HG03066 (cell line): Measurements from ENCODE around the gene LCN1.
"Not testable (repeated sequence)": the region's sequence is repeated elsewhere in the genome, so short reads cannot be mapped to it uniquely, and the experiment has no call there.

Source experiments
- ATAC-seq: cut with Tn5 transposase; IDR thresholded peaks from one replicate; pipeline ENCODE4 v1.9.1; 2021; ENCODE audit warnings: low read depth; ENCODE audit not compliant: unreplicated experiment

The LCN1 gene

DNA sequence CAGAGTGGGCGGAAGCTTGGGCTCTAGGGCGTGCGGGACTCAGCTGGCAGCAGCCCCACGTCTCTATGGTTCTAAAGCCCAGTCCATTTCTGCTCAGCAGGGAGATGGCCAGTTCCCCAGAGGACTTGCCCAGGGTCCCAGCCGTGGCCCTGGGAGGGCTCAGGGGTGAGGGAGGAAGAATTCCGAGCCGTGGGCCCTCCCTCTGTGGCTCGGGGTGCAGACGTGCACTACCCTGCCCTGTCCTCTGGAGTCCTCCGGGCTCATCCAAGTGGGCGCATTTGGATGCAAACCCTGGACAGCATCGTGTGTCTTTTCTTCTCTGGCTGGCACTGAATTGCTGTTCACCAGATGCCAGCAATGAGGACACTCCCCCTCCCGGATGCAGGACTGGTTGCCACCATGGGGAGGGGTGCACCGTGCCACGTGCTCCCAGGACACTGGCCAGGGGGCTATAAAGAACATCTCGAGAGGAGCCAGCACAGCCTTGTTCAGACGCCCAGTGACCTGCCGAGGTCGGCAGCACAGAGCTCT, 24.5 kb downstream of the LCN1 start, which contains the start of gene OBP2A:
Gene OBP2A, plus strand, starts transcription at position 481 of the 531 bp plus-strand sequence. CDS start 55 bp downstream, outside the sequence.
- ATAC-seq, result not testable (repeated sequence)

DNA sequence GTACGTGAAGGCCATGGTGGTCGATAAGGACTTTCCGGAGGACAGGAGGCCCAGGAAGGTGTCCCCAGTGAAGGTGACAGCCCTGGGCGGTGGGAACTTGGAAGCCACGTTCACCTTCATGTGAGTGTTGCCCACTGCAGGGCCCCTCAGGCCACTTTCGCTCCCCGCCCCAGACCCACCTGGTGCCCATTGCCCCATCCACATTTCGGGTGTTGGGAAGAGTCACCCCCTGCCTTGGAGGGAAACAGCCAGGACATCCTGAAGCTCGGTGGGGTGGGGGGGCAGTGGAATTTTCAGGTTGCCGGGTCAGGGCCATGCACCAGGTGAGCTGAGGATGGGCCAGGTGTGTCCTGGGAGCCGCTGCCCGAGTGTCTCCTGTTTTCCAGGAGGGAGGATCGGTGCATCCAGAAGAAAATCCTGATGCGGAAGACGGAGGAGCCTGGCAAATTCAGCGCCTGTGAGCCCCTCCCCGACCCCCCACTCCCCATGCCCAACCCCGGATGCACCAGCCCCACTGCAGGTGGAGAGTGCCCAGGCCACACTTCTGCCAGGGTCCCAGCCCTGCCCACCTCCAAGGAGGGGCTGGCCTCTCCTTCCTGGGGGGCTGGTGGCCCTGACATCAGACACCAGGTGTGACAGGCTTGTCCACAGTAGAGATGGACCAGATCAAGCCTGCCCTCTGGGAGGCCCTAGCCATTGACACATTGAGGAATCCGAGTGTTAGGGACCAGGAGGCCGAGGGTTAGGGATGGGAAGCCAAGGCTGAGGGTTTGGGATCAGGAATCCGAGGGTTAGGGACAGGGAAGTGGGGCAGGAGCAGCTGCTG, 25.8 kb downstream of the LCN1 start:
- not testable (repeated sequence) for ATAC-seq

DNA sequence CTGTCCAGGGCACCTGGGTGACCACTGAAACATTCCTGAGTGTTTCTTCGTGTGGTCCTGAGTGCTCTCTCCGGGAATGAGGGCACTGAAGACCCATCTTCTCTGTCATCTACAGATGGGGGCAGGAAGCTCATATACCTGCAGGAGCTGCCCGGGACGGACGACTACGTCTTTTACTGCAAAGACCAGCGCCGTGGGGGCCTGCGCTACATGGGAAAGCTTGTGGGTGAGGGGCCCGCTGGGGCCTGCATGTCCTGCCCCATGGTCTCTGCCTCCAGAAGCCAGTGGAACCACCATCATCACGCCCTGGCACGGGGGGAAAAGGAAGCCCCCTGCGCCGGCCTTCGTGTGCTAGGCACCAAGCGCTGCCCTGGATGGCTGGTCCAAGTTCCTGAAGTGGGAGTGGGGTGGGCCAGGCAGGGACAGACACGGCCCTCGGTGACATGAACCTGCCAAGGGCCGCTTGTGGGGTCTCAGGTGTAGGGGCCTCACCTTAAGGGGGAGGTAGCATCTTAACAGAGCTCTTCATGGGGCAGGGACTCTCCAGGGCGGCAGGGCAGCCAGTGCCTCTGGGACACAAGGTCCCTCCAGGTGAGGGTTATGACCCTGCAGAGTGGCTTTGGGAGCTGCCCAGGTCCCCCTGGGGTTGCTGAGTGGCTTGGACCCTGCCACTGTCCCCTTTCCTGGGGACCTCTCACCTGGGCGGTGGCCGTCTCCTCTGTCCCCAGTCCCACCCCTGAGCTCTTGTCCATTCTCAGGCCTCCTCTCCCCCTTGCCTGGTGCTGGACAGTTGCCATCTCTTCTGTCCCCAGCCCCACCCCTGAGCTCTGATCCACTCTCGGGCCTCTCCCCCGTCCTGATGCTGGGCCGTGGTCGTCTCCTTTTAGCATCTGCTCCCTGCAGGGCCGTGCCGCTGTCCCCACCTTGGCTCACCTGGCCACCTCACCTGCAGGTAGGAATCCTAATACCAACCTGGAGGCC, 26.8 kb downstream of the LCN1 start:
- ATAC-seq, result no peak

DNA sequence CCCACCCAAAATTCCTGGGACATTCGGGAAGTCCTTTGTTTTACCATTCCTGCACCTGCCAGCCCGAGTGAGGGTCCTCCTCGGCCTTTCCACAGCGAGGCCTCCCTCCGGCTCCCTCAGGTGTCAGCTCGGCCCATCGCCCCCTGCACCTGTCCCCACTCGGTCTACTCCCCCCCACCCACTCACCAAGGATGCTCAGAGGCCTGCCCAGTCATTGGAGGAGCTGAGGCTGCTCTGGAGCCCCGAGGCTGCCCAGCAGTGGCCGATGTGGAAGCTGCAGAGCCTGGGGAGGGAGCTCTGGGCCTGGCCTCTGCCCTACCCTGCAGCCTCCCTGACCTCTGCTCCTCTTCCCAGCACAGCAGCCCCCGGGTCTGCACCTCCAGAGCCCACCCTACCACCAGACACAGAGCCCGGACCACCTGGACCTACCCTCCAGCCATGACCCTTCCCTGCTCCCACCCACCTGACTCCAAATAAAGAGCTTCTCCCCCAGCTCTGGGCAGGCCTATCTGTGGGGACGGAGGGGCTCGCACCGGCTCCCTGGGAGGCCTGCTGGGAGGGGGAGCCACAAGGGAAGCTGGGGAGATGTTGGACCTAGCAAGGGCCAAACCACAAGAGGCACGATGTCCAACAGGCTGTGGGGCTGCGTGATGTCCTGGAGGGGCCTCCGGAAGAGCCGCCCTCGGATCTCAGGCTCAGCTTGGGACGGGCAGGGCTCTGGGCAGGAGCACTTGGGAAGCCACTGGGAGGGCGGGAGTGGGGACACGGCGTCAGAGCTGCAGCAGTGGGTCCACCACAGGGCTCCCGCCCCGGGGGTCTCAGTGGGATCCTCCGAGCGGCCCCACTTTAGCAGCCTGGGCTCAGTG, 28.5 kb downstream of the LCN1 start:
- ATAC-seq, result not testable (repeated sequence)

DNA sequence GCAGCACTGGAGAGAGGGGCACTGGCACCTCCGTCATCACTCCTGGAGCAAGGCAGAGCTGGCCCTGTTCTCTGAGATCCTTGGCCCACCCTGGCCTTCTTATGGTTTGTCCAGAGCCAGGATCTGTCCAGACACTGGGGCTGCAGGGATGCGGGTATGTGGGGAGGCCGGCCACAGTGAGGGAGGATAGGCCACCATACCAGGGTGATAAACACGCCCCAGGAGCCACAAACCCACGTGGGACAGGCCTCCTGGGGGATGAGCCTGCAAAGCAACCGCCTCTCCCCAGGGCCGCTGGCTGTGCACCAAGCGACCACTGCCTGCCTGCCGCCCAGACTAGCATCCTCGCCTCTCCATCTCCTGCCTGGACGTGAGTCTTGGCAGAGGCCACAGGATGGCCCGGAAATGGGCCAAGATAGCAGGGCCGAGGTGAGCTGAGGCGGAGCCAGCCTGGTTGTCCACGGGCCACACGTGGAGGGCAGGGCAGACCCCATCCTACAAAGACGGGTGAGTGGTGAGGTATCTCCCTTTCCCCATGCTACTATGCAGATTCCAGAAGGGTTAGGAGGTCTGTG, 29.2 kb downstream of the LCN1 start:
- ATAC-seq, result no peak

DNA sequence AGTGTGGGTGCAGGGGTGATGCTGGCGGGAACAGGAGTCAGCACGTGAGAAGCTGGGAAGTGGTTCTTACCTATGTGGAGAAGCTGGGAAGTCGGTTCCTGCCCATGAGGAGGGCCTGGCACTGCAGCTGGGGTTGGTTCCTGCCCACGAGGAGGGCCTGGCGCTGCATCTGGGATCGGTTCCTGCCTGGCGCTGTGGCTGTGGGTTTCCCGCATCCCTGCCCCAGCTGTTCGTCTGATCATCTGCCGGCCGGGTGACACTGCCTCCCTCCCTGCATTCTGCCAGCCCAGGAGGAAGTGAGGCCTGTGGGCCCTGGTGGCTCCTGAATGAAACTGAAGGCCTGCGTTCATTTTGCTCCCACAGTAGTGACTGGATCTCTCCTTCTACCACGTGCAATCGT, 29.8 kb downstream of the LCN1 start:
- ATAC-seq, result no peak

DNA sequence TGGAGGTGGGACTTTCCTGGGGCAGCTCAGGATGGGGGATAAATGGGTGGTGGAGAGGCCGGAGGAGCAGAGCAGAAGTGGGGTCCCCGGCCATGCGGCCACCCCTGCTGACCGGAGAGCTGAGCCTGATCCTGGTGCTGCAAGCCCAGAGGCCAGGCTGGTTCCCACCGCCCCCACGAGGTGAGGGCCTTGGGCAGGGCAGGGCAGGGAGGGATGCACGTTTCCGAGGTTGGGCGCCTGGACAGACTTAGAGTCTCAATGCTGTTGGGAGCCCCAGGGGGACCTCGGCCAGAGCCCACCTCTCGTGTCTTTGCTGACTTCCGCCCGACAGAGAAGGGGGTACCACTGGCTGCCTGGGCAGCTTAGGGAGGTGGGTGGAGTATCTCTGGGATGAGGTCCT, 30.2 kb downstream of the LCN1 start:
- no peak for ATAC-seq

DNA sequence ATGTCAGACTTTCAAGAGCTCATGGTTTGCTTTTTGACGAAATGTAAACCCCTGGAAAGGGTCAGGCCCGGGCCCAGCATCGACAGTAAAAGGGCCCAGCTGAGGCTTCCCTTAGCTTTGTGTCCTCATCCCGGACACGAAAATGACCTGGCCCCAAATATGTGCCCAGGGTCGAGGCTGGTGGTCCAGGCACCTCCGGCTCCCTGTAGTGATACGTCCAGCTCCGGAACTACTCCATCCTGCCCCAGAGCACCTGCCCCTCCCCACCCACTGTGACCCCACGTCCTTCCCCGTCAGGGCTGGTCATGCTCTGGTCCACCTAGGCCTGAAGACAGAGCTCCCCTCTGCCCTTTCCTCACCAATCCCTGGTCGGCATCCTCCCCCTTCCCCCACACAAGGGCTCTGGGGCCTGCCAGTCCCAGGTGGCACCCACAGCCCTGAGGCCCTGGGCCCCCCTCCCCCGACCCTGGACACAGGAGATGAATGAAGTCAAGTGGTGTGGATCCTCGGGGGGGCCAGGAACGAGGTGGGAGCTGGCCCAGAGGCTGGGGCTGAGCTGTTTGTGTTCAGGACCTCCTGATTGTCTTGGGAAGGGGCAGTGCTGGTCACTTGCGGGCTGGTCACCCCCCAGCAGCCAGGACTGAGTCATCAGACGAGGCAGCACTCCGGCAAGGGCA, 30.9 kb downstream of the LCN1 start:
- ATAC-seq, result no peak

DNA sequence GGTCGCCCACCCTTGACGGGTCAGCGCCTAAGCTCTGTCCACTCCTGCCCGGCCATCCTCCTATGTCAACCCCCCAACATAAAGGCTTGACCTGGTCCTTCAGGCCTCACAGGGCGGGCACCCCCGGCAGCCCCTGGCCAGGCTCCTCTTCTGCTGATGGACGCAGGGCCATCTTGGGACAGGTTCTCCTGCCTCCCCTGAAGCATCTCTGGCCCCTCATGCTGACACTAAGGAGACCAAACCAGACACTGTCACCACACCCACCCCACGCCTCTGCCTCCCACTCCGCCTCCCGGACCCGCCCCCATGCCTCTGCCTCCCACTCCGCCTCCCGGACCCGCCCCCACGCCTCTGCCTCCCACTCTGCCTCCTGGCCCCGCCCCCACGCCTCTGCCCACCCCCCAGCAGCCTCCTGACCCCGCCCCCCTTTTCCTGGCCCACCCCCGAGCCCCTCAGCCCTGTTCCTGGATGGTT, 31.5 kb downstream of the LCN1 start:
- no peak for ATAC-seq

DNA sequence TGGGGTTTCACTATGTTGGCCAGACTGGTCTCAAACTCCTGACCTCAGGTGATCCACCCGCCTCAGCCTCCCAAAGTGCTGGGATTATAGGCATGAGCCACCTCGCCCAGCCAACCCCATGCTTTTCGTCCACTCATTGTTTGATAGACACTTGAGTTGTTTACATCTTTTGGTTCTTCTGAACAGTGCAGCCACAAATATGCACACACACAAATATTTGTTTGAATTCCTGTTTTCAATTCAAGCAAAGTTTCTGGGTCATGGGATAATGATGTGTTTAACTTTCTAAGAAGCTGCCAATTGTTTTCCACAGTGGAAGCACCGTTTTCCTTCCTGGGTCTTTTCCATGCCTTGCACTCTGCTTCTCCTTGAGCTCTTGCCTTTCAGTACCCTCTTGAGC, 33.5 kb downstream of the LCN1 start:
- ATAC-seq, result no peak

DNA sequence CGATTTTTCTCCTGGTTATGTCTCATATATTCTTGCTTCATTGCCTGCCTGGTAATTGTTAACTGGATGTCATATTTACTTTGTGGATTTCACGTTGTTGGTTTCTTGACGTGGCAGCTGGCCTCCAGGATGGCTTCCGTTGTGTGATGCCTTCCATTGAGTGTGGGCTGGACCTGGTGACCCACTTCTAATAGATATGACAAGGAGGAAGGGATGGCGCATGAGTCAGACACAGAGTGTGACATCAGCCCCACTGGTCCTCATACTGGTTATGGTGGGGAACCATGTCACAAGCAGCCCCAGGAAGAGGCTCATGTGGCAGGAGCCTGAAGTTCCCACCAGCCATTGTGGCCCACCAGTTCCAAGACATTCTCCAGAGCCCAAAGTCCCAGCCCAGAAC, 34.0 kb downstream of the LCN1 start:
- no peak for ATAC-seq

DNA sequence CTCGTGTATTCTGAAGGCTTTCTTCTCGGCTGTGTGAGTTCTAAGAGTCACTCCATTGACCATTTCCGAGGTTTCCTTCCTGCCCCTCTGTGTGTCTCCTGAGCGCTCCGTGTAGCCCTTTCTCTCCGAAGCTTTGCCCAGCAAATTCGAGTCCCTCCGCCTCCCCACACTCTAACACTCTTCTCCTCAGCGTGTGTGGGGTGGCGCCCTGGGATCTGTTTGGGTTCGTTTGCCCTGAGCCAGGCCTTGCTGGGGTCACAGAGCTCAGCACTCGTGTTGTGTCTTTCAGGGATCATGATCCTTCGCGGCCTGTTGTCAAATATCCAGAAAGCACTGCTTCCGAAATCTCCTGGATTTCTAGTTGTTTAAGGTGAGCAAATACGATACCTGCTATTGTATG, 34.7 kb downstream of the LCN1 start:
- ATAC-seq, result no peak

DNA sequence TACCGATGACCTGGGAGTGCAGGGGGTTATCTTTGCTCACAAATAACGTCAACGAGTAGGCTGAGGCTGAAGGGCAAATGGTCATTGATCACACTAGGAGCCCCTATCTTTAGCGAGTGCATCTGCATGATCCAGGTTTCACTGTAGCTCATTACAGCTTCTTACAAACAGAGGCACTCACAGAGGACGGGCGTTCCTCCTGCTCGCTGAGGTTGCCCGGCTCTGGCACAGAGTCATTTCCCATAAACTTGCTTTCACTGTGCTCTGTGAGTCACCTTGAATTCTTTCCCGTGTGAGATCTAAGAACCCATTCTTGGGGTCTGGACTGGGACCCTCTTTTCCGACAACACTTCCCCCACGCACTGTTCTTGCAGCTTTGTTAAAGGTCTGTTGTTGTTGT, 38.4 kb downstream of the LCN1 start:
- ATAC-seq, result no peak

DNA sequence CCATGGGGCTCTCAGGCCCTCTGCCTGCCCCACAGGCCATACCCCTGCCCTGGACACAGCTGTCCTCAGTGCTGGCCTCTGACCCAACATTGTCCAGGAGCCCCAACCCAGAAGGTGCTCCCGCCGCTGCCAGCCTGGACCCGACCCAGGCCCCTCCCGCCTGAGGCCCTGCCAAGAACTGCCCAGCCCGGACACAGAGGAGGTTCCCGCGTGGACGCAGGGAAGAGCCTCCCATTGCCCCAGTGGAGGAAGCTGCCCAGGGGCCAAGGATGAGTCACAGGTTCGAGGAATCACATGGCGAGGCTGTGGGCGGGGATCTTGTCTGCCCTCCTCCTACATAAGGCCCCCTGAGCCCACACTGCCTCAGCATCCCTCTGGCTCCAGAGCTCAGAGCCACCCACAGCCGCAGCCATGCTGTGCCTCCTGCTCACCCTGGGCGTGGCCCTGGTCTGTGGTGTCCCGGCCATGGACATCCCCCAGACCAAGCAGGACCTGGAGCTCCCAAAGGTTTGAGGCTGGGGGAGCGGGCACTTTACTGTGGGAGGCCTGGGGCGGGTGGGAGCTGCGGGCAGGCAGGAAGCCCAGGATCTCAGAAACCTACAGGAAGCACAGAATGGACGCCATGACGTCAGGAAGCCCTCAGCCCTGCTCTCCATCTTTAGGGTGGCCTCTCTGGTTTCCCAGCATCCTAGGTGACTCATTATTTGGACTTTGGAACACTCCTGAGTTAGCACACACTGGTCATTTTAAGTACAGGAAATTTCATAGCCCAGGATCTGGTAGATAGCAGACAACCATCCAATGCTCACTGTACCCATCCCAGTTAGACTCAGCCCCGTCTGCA, 40.4 kb downstream of the LCN1 start, which contains the start of gene PAEP:
Gene PAEP, plus strand, starts transcription at position 366 of the 844 bp plus-strand sequence.
- no peak for ATAC-seq

DNA sequence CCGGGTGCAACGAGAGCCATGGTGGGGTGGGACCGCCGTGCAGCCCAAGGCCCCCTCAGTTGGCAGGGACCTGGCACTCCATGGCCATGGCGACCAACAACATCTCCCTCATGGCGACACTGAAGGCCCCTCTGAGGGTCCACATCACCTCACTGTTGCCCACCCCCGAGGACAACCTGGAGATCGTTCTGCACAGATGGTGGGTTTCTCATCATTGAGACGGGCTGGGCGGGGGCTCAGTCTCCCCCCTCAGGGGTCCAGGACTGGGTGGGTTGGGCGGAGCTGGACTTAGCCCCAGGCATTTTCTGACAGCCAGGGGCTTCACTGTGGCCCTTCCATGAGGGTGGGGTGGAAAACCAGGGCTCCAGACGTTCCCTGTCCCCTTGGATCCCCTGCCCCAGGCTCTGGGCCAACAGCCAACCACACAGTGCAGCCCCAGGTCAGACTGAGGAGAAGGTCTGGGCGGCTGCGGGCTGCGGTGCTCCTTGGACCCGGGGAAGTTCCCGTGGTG, 41.0 kb downstream of the LCN1 start:
- no peak for ATAC-seq

DNA sequence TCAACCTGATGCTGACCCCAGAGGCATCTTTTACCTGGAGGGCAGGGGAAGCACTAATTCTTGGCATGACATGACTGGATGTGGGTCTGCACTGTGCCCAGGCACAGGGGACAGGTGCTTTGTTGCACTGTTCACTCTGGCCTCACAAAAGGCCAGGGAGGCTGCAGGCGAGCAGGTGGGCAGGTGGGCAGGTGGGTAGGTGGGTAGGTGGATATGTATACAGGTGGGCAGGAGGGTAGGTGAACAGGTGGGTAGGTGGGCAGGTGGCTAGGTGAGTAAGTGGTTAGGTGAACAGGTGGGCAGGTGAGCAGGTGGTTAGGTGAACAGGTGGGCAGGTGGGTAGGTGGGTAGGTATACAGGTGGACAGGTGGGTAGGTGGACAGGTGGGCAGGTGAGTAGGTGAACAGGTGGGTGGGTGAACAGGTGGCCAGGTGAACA, 41.8 kb downstream of the LCN1 start:
- ATAC-seq, result no peak

DNA sequence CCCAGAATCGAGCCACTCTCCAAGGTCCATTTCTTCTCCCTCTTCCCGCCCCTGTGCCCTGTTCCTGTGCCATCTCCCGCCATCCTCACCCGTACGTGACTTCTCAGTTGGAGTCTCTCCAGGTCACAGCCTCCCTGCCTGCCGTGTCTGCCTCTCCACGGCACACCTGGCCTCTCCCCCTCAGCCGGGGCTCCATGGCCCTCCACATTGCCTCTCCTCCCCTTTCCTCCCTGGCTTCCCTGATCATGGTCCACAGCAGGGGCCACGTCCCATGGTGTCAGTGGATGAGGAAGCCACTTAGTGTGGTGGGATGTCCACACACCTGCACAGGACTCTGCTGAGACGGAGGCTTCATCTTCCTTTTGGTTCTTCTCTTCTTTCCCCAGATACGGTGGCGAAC, 42.6 kb downstream of the LCN1 start:
- ATAC-seq, result no peak

DNA sequence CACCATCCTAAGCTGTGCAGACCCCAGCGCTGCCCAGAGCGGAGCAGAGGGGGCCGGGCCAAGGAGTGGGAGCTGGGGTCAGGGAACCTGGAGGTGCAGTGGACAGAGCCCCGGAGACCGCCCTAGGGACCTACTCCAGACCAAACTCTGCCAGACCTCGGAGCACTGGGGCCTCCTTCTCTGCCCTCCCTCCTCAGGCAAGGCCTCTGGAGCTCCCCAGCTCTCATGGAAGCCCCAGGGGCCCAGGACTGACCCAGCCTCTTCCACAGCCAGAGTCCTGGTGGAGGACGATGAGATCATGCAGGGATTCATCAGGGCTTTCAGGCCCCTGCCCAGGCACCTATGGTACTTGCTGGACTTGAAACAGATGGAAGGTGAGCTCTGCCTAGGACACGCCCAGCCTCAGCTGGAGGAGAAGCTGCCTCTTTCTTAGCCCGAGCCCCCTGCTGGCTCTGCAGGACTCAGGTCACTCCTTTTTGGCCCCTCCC, 43.9 kb downstream of the LCN1 start:
- no peak for ATAC-seq
